Astrocyte of the cerebellum (primary cell): ENCODE results near the gene RBM20.

Experiments used
- DNase-seq: peaks from one replicate; pipeline ENCODE4 v3.0.0-alpha.2; 2011; ENCODE audit warnings: low read depth
- H3K4me3 ChIP-seq: 2 replicates; pipeline ENCODE4 v1.5.1; 2011; ENCODE audit warnings: mild to moderate bottlenecking, low read depth, low read length, moderate library complexity
- in situ Hi-C: cut with HindIII; loops from 2 replicates; pipeline ENCODE4 v1.10.0; 2017; ENCODE audit warnings: low sequenced_read_pairs
- TF ChIP-seq, protein P1 (sequence below): IDR thresholded peaks from 2 replicates; pipeline ENCODE4 v1.5.1; 2012; ENCODE audit warnings: low read length, low read depth, moderate library complexity, mild to moderate bottlenecking; ENCODE audit errors: missing control alignments

Gene RBM20

DNA sequence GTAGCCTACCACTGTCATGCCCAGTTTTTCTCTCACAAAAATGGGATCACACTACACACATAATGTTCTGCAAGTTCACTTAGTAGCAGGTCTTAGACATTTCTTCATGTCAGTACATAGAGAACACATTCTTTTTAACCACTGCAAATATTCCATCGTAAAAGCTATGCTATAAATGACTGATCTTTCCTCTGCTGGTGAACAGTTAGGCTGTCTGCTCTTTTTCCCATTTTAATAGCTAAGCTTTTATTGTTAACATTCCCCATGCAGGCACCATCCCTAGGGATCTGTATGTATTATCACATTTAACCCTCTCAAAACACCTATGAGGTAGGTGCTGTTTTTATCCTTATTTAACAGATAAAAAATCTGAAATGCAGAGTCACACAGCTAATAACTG is 181.4 kb downstream of the RBM20 start:
- TF ChIP-seq, protein P1, sequence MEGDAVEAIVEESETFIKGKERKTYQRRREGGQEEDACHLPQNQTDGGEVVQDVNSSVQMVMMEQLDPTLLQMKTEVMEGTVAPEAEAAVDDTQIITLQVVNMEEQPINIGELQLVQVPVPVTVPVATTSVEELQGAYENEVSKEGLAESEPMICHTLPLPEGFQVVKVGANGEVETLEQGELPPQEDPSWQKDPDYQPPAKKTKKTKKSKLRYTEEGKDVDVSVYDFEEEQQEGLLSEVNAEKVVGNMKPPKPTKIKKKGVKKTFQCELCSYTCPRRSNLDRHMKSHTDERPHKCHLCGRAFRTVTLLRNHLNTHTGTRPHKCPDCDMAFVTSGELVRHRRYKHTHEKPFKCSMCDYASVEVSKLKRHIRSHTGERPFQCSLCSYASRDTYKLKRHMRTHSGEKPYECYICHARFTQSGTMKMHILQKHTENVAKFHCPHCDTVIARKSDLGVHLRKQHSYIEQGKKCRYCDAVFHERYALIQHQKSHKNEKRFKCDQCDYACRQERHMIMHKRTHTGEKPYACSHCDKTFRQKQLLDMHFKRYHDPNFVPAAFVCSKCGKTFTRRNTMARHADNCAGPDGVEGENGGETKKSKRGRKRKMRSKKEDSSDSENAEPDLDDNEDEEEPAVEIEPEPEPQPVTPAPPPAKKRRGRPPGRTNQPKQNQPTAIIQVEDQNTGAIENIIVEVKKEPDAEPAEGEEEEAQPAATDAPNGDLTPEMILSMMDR: no peak
- no peak overlapping the region for H3K4me3 ChIP-seq
- no peak for DNase-seq
- in situ Hi-C loops: no loop called here

DNA sequence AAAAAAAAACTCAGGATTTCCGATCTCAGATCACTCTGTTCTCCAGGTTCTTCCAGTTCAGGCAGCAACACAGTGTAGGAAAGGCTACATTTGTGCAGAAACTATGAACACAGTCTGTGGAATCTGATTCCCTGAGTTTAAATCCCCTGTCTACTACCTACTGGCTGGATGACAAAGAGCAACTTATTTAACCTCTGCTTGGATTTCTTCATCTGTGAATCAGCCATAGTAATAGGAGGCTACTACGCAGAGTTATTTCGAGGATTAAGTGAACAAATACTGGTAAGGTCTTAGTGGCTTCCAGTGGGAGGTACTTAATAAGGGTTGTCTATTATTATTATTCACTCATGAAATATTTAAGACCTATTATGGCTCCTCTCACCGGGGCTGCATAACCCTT is 183.3 kb downstream of the RBM20 start:
- in situ Hi-C loops: no loop called here
- no peak for DNase-seq
- TF ChIP-seq, protein P1: no peak
- H3K4me3 ChIP-seq: no peak overlapping the region

DNA sequence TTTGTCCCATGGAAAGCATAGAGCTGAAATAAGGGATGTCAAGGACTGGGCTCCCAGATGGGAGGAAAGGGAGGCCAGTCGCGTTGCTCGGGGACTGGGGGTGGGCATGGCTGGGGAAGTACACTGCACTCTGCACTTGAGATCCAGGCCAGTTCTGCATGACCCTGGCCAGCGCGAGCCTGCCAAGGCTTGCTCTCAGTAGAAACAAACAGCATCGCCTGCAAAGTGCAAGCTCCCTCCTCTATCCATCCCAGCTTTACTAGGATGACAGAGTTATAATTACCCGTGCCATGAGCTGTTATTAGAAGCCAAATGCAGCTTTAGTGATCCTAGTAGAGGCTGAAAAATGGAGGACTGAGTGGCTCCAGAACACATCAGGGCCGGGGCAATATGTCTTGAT is 183.7 kb downstream of the RBM20 start:
- no peak for DNase-seq
- TF ChIP-seq, protein P1: no peak
- H3K4me3 ChIP-seq: no peak overlapping the region
- in situ Hi-C loops: no loop called here

DNA sequence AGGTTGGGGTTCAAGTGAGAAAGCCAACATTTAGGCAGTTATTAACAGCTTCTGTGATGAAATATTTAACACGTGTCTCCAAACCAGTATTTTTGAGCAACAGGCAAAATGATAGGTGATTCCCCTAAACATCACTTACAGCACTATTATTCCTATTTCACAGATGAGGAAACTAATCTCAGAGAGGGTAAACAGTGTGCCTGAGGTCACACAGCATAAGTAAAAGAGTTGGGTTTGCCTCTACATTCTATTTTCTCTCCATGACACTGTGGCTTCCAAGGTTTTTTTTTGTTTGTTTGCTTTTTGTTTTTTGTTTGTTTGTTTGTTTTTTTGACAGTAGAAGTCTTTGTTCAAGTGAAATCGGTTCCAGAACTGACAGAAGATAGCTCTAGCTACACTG is 184.4 kb downstream of the RBM20 start:
- TF ChIP-seq, protein P1: no peak
- DNase-seq: no peak
- in situ Hi-C loops: no loop called here
- no peak overlapping the region for H3K4me3 ChIP-seq

DNA sequence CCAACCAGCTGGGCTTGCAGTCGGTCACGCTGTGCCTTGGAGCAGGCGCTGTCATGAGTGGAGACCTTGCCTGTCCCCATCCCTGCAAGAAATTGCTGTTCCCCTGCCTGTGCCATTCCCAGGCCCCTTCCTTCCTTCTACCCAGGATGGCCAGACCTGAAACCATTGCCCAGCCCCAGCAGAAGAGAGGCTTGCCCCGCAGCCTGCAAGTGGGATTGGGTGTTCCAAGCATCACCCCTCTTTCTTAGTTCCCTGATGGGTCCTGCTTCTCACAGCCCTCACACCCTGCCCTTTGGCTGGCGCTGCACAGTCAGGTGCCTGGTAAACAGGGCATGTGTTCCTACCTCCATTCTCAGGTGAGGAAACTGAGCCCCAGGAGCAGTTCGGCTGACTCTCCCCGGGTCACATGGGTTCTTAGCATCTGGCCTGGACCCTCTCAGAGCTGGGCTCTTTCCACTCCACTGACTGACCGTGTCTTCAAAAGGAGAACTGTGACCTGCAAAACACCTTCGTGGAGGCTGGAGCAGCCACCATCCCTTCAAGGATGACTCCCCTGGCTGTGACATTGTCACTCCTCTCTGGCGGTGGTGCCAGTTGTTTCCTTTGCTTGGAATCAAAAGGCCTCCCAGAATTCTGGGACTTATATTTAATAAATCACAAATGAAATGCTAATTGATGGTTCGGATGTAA is 185.7 kb downstream of the RBM20 start:
- no peak for DNase-seq
- in situ Hi-C loops: no loop called here
- TF ChIP-seq, protein P1: no peak

DNA sequence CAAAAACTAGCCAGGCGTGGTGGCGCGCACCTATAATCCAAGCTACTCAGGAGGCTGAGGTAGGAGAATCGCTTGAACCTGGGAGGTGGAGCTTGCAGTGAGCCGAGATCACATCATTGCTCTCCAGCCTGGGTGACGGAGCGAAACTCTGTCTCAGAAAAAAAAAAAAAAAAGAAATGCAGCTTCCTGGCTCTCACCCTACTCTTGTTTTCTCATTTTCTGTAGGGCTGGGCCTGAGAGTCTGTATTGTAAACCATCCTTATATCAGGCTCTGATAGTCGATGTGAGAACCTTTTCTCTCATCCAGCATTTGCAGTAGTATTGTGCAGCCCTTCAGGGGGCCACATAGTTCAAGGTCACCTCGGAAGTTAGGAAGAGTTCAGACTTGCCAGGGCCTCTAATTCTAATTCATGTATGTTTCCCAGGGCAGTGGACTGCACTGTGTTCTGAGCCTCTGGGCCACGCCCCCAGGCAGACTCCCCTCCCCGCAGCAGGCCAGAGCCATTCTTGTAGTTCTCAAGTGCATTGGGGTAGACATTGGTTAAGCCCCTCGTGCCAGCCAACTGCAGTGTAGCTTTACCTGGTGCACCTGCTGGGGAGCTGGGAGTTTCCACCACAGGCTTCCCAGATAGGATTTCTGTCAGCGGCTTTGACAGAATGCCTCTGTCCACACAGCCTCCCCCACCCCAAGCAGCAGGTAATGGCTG is 189.3 kb downstream of the RBM20 start:
- TF ChIP-seq, protein P1: no peak
- no peak for DNase-seq
- in situ Hi-C loops: no loop called here
- H3K4me3 ChIP-seq: no peak overlapping the region

More for the DNA sequence above, 185.7 kb downstream of the RBM20 start:
- no peak overlapping the region for H3K4me3 ChIP-seq
